Measurements from ENCODE around the gene SNTA1. TPM values are rescaled to one million over a fixed set of nuclear protein-coding genes. Genes with fewer than 3 reads are reported as not detected.

SNTA1 gene
- total RNA-seq, 1 donor from 2014 or later: 108 TPM

DNA sequence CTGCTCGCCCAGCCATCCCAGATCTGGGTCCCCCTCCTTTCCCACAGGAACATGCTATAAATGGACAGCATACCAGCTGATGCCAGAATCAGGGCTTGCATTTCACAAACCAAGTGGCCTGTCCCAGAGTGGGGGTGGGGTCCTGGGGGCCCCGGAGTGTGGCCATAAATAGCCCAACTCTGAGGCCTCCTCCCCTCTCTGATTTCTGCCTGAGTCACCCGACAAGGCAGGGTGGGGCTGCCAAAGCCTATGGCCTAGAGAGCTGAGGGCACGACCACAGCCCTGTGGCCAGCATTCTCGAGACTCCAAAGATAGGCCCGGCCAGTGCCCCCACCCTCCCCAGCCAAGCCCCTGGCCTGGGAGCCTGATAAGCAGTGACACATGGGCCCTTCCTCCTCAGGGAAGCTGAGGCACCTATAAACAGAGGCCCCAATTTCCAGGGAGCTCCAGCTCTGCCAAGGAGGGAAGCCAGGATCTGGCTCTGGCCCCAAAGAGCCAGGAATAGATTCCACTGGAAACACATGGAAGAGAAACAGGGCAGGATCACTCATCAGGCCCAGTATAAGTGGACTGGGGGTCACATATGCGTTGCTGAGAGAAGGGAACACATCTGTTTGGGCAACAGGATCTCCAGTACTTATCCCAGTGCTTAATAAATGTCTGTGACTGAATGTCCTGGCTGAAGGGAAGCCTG, 20.3 kb downstream of the SNTA1 start:
- Histone ChIP-seq H3K9me3 (no peaks in the 10 kb centered on the region), H3K36me3 (peaks cover 0 to 6% of the 10 kb centered on the region in 2 donors), H3K4me1 (peaks cover 11 to 32% of the 10 kb centered on the region in 2 donors), H3K4me3 (no peak overlapping the region), H3K27ac (peak overlapping the region; percentile 89 to 91), H3K27me3 (no peaks in the 10 kb centered on the region)
- intact Hi-C loops (cut with DNase I): loop anchor here (1.0 to 2.0 kb wide), 3 partner anchors 9 to 68 kb away; partner anchors contain the start of genes CBFA2T2 and SNTA1
- TF ChIP-seq, protein P1, sequence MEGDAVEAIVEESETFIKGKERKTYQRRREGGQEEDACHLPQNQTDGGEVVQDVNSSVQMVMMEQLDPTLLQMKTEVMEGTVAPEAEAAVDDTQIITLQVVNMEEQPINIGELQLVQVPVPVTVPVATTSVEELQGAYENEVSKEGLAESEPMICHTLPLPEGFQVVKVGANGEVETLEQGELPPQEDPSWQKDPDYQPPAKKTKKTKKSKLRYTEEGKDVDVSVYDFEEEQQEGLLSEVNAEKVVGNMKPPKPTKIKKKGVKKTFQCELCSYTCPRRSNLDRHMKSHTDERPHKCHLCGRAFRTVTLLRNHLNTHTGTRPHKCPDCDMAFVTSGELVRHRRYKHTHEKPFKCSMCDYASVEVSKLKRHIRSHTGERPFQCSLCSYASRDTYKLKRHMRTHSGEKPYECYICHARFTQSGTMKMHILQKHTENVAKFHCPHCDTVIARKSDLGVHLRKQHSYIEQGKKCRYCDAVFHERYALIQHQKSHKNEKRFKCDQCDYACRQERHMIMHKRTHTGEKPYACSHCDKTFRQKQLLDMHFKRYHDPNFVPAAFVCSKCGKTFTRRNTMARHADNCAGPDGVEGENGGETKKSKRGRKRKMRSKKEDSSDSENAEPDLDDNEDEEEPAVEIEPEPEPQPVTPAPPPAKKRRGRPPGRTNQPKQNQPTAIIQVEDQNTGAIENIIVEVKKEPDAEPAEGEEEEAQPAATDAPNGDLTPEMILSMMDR (IDR thresholded peaks at IDR 0.05): no peak
- peak; percentile 75 to 95 for DNase-seq (ENCODE audit: low spot score in 2 of 2)

DNA sequence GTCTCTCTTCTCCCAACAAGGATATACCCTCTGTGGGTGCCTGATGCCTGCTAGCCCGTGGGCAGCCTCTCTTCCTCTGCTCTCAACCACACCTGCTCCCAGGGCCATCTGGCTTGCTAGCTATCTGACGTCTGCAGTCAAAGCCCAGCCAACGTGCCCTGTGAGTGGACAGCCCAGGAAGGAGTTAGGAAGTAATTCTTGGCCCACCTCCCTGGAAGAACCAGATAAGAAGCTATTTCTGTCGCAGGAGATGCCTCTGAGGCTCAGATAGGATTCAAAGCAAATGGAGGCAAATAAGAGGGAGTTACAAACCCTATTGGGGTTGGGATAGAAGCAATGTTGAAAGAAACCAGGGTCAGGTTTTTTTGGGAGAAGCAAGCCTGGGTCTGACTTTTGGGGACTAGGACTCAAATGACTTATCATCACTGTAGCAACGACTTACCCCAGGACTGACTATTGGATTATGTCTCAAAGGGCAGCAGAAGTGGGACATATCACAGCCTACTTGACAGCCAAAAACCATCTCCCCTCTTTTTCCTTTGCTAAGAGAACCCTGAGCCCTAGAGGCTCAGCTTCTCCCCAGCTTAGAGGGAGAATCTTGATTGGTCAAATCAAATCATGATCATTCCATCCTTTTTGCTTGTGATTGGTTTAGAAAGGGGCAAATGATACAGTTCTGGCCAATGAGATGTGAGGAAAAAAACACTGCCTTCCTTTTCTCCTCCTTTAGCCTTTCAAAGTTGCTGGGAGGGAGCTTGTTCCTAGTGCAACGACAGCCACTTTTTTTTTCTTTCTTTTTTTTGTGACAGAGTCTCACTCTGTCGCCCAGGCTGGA, 24.2 kb downstream of the SNTA1 start:
- H3K4me3 ChIP-seq: no peak overlapping the region
- H3K27ac ChIP-seq: peak overlapping the region; percentile 61 to 72
- H3K27me3 ChIP-seq: no peaks in the 10 kb centered on the region
- H3K9me3 ChIP-seq: no peaks in the 10 kb centered on the region
- intact Hi-C loops (cut with DNase I): loop anchor here (5.0 kb wide), 1 partner anchor 33 kb away; no protein-coding TSS in a partner anchor
- H3K36me3 ChIP-seq: peaks cover 6 to 14% of the 10 kb centered on the region in 2 donors
- TF ChIP-seq, protein P1 (IDR thresholded peaks at IDR 0.05): no peak
- peak; percentile 23 to 83 for DNase-seq (ENCODE audit: low spot score in 2 of 2)
- peaks cover 11 to 35% of the 10 kb centered on the region in 2 donors for H3K4me1 ChIP-seq

DNA sequence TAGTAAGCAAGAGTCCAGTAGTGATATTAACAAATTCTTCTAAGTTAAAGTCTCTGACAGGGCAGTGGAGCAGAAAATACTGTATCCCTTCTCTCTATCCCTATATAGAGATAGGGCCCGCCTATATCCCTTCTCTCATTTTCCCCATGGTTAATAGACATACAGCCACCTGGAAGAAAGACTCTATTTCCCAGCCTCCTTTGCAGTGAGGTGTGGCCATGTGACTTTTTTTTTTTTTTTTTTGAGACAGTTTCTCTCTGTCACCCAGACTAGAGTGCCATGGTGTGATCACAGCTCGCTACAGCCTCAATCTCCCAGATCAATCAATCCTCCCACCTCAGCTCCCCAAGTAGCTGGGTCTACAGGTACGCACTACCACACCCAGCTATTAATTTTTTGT, 25.5 kb downstream of the SNTA1 start:
- intact Hi-C loops (cut with DNase I): loop anchor here (5.0 kb wide), 1 partner anchor 34 kb away; no protein-coding TSS in a partner anchor
- TF ChIP-seq, protein P1 (IDR thresholded peaks at IDR 0.05): no peak
- H3K9me3 ChIP-seq: no peaks in the 10 kb centered on the region
- H3K4me3 ChIP-seq: no peak overlapping the region
- H3K27me3 ChIP-seq: no peaks in the 10 kb centered on the region
- no peak for DNase-seq (ENCODE audit: low spot score in 2 of 2)
- no peak overlapping the region for H3K27ac ChIP-seq
- H3K4me1 ChIP-seq: peaks cover 8 to 23% of the 10 kb centered on the region in 2 donors
- peaks cover 7 to 17% of the 10 kb centered on the region in 2 donors for H3K36me3 ChIP-seq

DNA sequence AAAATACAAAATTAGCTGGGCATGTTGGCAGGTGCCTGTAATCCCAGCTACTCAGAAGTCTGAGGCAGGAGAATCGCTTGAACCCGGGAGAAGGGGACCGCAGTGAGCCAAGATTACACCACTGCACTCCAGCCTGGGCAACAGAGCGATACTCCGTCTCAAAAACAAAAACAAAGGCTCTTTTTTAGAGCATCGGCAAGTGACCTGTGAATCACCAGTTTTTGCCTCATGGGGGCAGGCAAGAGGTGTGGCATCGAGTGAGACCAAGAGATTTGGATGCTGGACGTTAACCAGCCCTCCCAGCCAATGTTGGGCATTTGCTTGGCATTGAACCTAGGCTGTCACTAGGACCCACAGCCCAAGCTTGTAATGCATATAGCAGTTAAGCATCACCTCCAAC, 27.6 kb downstream of the SNTA1 start:
- TF ChIP-seq, protein P1 (IDR thresholded peaks at IDR 0.05): peak; percentile 48 to 77 (median 66)
- peaks cover 28 to 34% of the 10 kb centered on the region in 2 donors for H3K36me3 ChIP-seq
- peak in 1 of 2 donors; percentile 75 for DNase-seq (ENCODE audit: low spot score in 2 of 2)
- no peaks in the 10 kb centered on the region for H3K9me3 ChIP-seq
- no peaks in the 10 kb centered on the region for H3K27me3 ChIP-seq
- intact Hi-C loops (cut with DNase I): loop anchor here (5.0 kb wide), 1 partner anchor 36 kb away; no protein-coding TSS in a partner anchor
- no peak overlapping the region for H3K27ac ChIP-seq
- H3K4me3 ChIP-seq: no peak overlapping the region
- H3K4me1 ChIP-seq: peaks cover 2 to 14% of the 10 kb centered on the region in 2 donors

DNA sequence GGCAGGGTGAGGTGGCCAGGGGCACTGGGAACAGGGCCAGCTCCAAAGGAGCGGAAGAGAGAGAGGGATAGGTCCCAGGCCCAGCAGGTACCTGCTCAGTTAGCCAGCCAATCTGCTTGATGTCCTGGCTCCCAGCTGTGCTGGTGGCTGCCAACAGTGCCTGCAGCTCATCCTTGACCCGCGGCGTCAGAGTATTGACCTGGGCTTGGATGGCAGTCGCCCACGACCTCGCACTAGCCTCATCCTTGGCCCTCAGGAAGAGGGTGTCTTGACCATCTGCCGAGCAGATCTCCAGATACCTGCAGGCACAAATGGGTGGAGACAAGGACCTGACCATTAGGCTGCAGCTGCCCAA, 31.1 kb downstream of the SNTA1 start:
- DNase-seq (ENCODE audit: low spot score in 2 of 2): no peak
- H3K27ac ChIP-seq: no peak overlapping the region
- intact Hi-C loops (cut with DNase I): no loop called here
- TF ChIP-seq, protein P1 (IDR thresholded peaks at IDR 0.05): no peak
- H3K9me3 ChIP-seq: no peaks in the 10 kb centered on the region
- no peaks in the 10 kb centered on the region for H3K27me3 ChIP-seq
- no peak overlapping the region for H3K4me3 ChIP-seq
- peaks cover 42 to 64% of the 10 kb centered on the region in 2 donors for H3K36me3 ChIP-seq
- peaks cover 0 to 5% of the 10 kb centered on the region in 2 donors for H3K4me1 ChIP-seq
